Left hindlimb (tissue), 1 donor: Measurements from ENCODE around the gene DTD1.

Experiments
- DNase-seq: peaks from one replicate; pipeline ENCODE4 v3.0.0-alpha.2; 2018

Gene DTD1

GRCh38 chr20:18666803-18667415 is 79.1 kb downstream of the DTD1 start:
- DNase-seq = no peak

GRCh38 chr20:18669241-18670019 is 81.6 kb downstream of the DTD1 start:
- DNase-seq = no peak

- no peak for DNase-seq
Measured at GRCh38 chr20:18671203-18671710, 83.4 kb downstream of the DTD1 start.

DNA sequence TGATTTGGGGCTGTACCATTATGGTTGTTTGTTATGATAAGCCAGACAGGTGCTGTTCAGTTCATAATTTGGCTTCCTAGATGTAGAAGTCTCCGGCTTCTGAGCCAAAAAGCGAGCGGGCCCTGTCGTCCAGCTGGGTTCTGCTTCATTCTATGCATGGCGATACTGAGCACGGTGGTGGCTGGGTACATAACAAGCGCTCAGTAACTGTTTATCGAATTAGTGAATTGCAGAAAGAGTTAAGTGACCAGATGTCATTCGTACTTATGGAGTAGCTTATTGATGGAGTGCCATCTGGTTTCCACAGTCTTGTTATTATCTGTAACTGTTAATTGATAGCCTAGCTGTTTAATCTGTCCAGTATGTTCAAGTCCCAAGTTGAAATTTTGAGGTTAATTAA is 85.0 kb downstream of the DTD1 start:
- no peak for DNase-seq

- DNase-seq = no peak
Measured at GRCh38 chr20:18676396-18676795, 88.5 kb downstream of the DTD1 start.

DNA sequence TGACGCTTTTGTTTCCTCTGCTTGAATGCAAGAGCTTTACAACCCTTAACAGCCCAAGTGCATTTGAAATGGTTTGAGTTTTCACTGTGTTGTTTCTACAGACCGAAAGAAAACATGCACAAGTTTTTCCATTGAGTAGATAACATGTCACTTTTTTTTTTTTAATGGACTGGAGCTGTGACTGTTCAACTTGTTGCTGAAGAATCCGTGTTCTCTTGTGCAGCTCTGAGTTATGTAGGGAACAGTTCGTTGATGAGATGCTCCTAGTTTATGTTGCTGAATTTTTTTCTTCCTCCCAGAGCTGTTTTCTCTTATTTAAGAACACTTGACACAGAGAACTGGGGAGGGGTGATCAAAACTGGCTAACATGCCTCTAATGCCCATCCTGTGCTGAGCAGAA is 89.3 kb downstream of the DTD1 start:
- DNase-seq = no peak

DNA sequence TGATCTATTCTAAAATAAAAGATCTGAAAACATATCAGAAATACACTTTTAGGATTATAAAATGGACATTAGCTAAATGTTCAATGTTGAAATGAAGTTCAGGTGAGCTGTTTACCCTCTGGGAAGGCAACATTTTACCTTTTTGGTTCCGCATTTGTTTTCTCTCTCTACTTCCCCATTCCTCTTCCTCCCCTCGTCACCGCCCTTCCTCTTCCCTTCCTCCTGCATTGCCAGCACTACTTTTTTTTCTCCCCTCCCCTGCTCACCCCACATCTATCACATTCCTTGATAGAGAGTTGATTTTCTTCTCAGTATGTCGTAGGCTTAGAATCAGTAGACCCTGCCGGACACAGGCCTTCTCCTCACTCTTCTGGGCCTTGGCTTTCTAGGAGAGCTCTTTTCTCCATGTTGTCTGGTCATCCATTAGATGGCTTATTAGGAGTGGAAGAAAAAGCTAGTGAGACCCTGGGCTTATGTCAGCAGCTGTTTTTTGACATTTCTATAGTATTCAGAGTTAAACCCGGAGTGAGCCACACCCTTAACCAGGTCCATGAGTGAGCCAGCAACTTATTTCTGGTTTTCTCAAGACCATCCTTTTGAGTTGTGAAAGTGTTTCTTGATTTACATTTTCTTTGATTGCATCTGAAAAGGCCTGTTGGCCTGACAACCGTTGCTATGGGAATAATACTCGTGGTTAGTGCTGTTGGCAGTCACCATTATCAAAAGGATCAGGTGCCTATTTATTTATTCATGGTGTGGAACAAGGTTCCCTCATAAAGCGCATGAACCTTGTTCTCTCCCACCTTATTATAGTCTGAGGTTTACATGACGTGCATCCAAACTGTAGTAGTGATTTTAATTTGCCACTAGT is 90.9 kb downstream of the DTD1 start:
- DNase-seq = no peak

DNA sequence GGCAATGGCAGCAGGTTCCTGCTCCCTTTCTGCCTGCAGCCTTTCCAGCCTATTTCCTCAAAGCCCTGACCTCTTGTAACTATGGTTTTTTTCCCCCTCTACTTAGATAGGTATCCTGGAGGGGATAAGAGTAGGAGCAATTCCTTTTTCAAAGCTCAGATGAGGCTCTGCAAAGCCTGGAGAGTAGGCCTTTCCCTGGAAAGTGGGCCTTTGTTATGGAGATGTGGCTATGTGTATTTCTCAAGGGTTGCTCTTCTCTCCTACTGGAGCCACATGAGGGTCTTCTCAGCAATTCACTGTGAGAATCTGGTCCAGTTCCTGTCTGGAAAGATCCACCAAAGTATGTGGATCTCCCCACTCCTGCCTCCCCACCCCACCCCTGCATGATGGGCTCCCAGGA is 96.0 kb downstream of the DTD1 start:
- DNase-seq = no peak

DNA sequence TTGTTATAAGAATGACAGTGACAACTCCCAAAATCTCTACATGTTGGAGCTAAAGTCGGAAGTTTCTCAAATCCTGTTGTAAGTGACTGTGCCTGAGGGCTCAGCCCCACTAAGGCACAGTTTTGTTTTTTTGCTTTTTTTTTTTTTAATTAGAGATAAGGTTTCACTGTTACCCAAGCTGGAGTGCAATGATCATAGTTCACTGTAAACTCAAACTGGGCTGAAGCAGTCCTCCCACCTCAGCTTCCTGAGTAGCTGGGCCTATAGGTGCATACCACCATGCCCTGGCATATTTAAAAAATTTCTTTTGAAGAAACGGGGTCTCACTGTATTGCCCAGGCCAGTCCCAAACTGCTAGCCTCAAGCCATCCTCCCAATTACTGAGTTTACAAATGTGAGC is 96.9 kb downstream of the DTD1 start:
- DNase-seq = no peak

GRCh38 chr20:18685406-18685805 is 97.6 kb downstream of the DTD1 start:
- no peak for DNase-seq

DNA sequence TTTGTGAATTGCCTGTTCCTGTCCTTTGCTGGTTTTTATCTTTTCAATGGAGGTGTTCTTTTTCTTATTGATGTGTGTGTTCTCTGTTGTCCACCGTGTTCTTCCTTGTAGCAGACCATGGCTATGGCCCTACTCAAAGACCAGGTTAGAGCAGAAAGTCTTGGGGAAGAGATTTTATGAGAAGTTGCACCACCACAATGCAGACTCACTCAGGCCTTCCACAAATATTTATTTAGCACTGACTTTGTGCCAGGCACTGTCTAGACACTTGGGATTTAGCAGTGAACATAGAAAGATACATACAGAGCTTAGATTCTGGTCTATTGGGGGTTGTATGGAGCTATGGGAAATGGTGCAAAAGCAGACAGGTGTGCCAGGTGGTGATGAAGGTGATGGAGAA is 98.8 kb downstream of the DTD1 start:
- DNase-seq = no peak

DNA sequence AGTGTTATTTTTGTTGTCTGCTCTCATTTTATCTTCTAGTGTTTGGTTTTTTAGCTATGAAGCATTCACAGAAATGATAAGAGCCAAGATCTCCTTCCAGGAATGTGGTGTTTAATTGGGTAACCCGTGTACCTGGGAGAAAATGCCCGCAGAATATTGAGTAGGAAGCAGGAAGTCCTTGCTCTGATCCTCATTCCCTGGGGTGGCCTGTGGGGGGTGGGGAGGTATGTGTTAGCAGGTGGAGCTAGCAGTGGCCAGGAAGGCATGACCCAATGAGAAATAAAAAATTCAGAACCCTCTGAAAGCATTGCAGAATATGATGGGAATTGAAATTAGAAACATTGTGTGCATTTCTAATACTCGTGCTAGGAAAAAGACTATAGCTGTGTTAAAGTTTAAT is 100.8 kb downstream of the DTD1 start:
- DNase-seq = no peak

DNA sequence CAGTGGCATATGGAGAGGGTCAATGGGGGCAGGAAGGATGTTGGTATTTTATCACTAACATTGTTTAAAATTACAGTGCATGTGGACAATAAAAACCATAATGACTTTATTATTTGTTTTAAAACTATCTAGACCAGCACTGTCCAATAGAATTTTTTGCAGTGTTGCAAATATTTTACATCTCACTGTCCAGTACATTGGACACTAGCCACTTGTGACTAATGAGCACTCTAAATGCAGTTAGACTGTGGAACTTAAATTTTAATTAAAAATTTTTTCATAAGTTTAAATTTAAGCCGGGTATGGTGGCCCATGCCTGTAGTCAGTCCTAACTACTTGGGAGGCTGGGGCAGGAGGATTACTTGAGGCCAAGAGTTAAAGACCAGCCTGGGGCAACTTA is 101.7 kb downstream of the DTD1 start:
- no peak for DNase-seq

GRCh38 chr20:18692447-18692846 is 104.6 kb downstream of the DTD1 start:
- no peak for DNase-seq

DNA sequence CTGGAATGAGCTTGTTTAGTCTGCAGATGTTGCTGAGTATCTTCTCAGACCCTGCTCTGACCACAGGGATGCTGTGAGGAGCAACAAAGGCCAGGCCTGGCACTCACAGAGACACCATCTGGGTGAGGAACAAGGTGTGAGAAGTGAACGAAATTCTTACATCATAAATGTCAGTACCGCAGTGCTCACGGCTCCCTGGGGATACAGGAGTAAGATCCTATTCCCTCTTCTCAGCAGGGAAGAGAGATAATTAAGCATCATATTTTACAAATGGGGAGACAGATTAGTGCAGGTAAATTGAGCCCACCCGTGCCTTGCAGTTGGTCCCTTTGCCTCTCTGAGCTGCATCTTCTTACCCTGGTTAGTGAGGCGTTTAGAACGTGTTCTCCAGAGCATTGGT is 106.2 kb downstream of the DTD1 start:
- DNase-seq = no peak

GRCh38 chr20:18695175-18695574 is 107.3 kb downstream of the DTD1 start:
- no peak for DNase-seq

- no peak for DNase-seq
Measured at GRCh38 chr20:18698735-18699380, 111.0 kb downstream of the DTD1 start.

DNA sequence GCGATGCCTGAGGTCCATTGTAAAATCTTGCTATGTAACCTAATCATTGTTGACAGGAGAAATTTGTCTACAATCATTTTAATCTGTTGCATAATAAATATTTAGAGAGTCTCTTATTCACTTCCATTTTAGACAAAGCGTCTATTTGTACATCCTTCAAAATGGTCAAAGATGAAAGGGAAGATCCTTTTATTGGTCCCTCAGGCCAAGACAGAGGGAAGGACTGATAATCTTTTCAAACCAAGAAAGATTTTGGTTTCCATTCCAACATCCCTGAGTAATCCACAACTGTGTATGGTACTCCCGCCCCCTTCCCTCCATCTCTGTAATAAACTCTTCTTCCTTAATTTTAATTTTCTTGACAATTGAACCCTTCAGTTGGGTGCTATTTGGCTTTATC is 114.1 kb downstream of the DTD1 start:
- DNase-seq = no peak

DNA sequence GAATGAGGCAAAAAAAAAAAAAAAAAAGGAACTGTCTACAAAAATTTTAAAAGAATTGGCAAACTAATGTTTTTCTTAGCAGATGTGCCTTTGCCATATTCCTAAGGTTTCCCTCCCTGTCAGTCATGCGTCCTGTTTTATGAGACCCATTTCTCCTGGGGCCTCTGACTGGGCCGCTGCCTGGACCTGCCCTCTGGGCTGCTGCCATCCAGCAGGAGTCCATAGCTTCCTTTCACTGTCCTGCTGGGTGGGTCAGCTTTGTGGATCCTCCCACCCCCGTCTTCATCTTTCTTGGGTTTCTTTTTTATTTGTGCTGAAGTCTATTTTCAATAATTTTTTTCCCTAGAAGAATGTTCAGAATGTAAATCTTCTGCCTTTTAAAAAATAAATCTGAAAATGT is 114.9 kb downstream of the DTD1 start:
- DNase-seq = peak; percentile 45

- no peak for DNase-seq
Measured at GRCh38 chr20:18705490-18705889, 117.6 kb downstream of the DTD1 start.

- DNase-seq = no peak
Measured at GRCh38 chr20:18705910-18706309, 118.1 kb downstream of the DTD1 start.

GRCh38 chr20:18712131-18712530 is 124.3 kb downstream of the DTD1 start:
- no peak for DNase-seq

DNA sequence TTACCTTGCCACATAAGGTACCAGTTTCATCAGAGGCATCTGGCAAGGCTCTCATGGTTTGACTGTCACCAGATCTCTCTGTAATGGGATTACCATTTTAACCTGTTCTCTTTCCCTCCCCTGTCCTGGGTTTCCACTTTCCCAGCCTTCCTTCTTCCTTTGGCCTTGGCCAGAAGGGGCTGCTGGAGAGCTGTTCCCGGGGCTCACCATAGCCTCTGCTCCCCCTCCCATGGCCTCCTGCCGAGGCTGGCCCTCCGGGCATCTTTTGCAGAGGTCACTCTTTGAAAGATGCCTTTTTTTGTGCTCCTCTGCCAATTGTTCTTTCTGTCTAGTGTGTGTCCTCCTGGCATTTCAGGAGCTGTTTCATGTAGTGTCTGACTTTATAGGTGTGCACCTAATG is 125.0 kb downstream of the DTD1 start:
- no peak for DNase-seq
